Panc1 (cell line): ENCODE results near the gene ADAM22.

Experiments
- TF ChIP-seq, protein P1 (sequence below): fragments of 450-650 bp; IDR thresholded peaks from 2 replicates; pipeline ENCODE4 v1.5.1; 2017; ENCODE audit warnings: mild to moderate bottlenecking
- TF ChIP-seq, protein P2 (sequence below), 2 experiments: IDR thresholded peaks; 2 replicates each; pipeline ENCODE4 v1.6.1; 2011 to 2012; ENCODE audit warnings: low read depth in 2 of 2, control low read depth in 1 of 2, low read length in 1 of 2, mild to moderate bottlenecking in 1 of 2, moderate library complexity in 1 of 2; ENCODE audit not compliant: insufficient read depth in 1 of 2

DNA sequence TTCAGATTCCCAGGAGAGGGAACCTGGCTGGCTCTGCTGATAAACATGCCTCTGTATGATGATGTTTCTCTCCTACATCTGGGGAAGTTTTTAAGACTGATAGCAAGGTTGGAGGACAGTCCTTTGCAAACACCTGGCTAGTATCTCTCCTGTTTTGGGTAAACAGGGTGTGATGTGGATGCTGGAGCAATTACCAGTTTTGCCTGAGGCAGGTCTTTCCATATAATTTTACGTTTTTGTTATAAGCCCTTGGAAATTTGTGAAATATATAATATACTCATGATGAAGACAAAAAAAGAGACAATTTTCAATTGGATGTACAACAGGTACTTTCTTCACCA lies 138.6 kb downstream of the ADAM22 start:
- TF ChIP-seq, protein P1, sequence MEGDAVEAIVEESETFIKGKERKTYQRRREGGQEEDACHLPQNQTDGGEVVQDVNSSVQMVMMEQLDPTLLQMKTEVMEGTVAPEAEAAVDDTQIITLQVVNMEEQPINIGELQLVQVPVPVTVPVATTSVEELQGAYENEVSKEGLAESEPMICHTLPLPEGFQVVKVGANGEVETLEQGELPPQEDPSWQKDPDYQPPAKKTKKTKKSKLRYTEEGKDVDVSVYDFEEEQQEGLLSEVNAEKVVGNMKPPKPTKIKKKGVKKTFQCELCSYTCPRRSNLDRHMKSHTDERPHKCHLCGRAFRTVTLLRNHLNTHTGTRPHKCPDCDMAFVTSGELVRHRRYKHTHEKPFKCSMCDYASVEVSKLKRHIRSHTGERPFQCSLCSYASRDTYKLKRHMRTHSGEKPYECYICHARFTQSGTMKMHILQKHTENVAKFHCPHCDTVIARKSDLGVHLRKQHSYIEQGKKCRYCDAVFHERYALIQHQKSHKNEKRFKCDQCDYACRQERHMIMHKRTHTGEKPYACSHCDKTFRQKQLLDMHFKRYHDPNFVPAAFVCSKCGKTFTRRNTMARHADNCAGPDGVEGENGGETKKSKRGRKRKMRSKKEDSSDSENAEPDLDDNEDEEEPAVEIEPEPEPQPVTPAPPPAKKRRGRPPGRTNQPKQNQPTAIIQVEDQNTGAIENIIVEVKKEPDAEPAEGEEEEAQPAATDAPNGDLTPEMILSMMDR = no peak
- TF ChIP-seq, protein P2, sequence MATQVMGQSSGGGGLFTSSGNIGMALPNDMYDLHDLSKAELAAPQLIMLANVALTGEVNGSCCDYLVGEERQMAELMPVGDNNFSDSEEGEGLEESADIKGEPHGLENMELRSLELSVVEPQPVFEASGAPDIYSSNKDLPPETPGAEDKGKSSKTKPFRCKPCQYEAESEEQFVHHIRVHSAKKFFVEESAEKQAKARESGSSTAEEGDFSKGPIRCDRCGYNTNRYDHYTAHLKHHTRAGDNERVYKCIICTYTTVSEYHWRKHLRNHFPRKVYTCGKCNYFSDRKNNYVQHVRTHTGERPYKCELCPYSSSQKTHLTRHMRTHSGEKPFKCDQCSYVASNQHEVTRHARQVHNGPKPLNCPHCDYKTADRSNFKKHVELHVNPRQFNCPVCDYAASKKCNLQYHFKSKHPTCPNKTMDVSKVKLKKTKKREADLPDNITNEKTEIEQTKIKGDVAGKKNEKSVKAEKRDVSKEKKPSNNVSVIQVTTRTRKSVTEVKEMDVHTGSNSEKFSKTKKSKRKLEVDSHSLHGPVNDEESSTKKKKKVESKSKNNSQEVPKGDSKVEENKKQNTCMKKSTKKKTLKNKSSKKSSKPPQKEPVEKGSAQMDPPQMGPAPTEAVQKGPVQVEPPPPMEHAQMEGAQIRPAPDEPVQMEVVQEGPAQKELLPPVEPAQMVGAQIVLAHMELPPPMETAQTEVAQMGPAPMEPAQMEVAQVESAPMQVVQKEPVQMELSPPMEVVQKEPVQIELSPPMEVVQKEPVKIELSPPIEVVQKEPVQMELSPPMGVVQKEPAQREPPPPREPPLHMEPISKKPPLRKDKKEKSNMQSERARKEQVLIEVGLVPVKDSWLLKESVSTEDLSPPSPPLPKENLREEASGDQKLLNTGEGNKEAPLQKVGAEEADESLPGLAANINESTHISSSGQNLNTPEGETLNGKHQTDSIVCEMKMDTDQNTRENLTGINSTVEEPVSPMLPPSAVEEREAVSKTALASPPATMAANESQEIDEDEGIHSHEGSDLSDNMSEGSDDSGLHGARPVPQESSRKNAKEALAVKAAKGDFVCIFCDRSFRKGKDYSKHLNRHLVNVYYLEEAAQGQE (IDR thresholded peaks at IDR 0.05; ENCODE audit: insufficient read depth in 1 of 2, low read depth in 2 of 2, low read length in 1 of 2) = no peak
